ENCODE measurements around the gene GPR15. TPM values are rescaled to one million over a fixed set of nuclear protein-coding genes. Genes with fewer than 3 reads are reported as not detected.

The GPR15 gene
- total and polyA plus RNA-seq, 2 experiments from 2014 or later = not detected

DNA sequence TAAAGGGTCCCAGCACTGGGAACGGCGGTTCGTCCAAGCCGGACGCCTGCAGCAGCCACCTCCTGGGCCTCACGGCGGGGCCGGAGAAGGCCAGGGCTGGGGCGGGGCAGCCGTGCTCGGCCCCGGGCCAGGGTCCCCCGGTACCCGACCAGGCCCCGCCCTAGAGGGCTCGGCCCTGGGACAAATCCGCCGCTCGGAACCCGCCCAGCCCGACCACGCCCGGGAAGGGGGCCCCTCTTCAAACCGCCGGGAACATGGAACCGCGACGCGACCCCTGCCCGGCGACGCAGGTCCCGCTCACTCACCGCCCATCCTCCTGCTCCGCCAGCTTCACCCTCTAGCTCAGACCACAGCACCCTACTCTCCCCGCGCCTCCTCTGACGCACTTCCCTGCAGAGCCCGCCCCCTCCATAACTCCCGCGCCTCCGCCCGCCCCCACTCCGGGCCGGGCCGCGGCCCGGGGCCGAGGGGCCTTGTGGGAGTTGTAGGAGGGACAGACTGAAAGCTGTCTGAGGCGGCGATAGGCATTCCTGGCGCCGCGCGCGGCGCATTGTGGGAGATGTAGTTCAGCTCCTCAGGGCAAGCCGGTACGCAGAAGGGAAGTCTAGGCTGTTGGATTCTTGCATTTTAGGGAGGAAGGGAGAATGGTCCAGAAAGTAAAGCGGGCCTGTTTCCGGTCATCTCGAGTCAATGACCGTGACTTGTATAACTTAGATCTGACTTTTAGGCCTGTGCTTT, 9.1 kb upstream of the GPR15 start, which contains the start of gene CLDND1:
Gene CLDND1 (minus strand): TSS at position 359 of the 738 bp plus-strand sequence. CDS start 1,478 bp downstream, outside the sequence.
- Mint-ChIP-seq H3K27ac (peak within 1 kb of the TSS; percentile 97), H3K36me3 (ENCODE audit: low read depth) (peaks cover 30% of the 10 kb centered on the region), H3K4me1 (peaks cover 25% of the 10 kb centered on the region), H3K9me3 (no peaks in the 10 kb centered on the region), H3K4me3 (peak within 1 kb of the TSS; percentile 94), H3K27me3 (ENCODE audit: insufficient read depth, low read depth, poor library complexity) (no peaks in the 10 kb centered on the region)
- ATAC-seq (peak; percentile 97), DNase-seq (ENCODE audit: low spot score) (peak; percentile 96)
- peak within 1 kb of the TSS; percentile 93 for H3K4me3 ChIP-seq
- H4K20me1 ChIP-seq (replicated peaks; ENCODE audit: insufficient read depth) = peaks cover 8% of the 10 kb centered on the region
- no peaks in the 10 kb centered on the region for H3F3A ChIP-seq (replicated peaks; ENCODE audit: low read depth)
- peaks cover 3% of the 10 kb centered on the region; the same call in 1 of the 2 replicates for H3K36me3 ChIP-seq (ENCODE audit: insufficient read depth)
- TF ChIP-seq POLR2AphosphoS5 (IDR thresholded peaks at IDR 0.05; ENCODE audit: low read depth) (peak; percentile 87), STAT1 (IDR thresholded peaks at IDR 0.05; ENCODE audit: unreplicated experiment) (no peak), CREB1 (CRISPR knock-in tag; IDR thresholded peaks at IDR 0.05; ENCODE audit: low read depth) (peak; percentile 79)
- TF ChIP-seq, protein P1, sequence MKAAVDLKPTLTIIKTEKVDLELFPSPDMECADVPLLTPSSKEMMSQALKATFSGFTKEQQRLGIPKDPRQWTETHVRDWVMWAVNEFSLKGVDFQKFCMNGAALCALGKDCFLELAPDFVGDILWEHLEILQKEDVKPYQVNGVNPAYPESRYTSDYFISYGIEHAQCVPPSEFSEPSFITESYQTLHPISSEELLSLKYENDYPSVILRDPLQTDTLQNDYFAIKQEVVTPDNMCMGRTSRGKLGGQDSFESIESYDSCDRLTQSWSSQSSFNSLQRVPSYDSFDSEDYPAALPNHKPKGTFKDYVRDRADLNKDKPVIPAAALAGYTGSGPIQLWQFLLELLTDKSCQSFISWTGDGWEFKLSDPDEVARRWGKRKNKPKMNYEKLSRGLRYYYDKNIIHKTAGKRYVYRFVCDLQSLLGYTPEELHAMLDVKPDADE (IDR thresholded peaks at IDR 0.05) = peak; percentile 97
- peak within 1 kb of the TSS; percentile 79 for H3K27ac ChIP-seq (ENCODE audit: low read depth)
- peak within 1 kb of the TSS; percentile 86 for H2AFZ ChIP-seq
- no peaks in the 10 kb centered on the region for H3K27me3 ChIP-seq (ENCODE audit: insufficient read depth)
- peaks cover 47% of the 10 kb centered on the region for H3K79me2 ChIP-seq (replicated peaks; ENCODE audit: insufficient read depth)
- H3K9me2 ChIP-seq (ENCODE audit: insufficient read depth) = no peaks in the 10 kb centered on the region
- peaks cover 14% of the 10 kb centered on the region for H3K4me1 ChIP-seq (ENCODE audit: insufficient read depth)
- H3K4me2 ChIP-seq = peak within 1 kb of the TSS; percentile 93

DNA sequence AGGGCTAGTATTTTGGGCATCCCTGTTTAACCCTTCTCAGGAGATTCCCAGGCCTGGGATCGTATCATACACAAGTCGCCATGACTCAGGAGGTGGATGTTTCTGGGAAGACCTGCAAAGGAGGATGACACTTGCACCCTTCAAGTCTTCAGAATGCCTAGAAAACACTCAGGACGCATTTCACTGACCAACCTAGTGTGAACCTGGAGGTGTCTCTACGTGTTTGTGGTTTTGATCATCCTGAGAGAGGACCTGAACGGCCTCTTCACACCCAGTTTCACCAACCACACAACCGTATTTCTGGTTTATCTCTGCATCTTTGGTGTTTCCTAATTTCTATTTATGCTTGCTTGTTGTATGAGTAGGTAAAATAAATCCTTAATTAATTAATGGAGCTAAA, 6.3 kb upstream of the GPR15 start:
- Mint-ChIP-seq H3K4me1 (peaks cover 12% of the 10 kb centered on the region), H3K27ac (no peak overlapping the region), H3K4me3 (no peak overlapping the region), H3K36me3 (ENCODE audit: low read depth) (peaks cover 7% of the 10 kb centered on the region; the same call in 2 of the 3 replicates), H3K9me3 (no peaks in the 10 kb centered on the region), H3K27me3 (ENCODE audit: insufficient read depth, low read depth, poor library complexity) (no peaks in the 10 kb centered on the region)
- Histone ChIP-seq H2AFZ (no peak overlapping the region; the same call in 1 of the 2 replicates), H3K9me2 (ENCODE audit: insufficient read depth) (no peaks in the 10 kb centered on the region), H4K20me1 (replicated peaks; ENCODE audit: insufficient read depth) (peaks cover 4% of the 10 kb centered on the region; the same call in 1 of the 2 replicates), H3K27me3 (ENCODE audit: insufficient read depth) (no peaks in the 10 kb centered on the region), H3K4me1 (ENCODE audit: insufficient read depth) (peaks cover 7% of the 10 kb centered on the region; the same call in 1 of the 2 replicates), H3K36me3 (ENCODE audit: insufficient read depth) (no peaks in the 10 kb centered on the region), H3K79me2 (replicated peaks; ENCODE audit: insufficient read depth) (peaks cover 19% of the 10 kb centered on the region), H3K4me3 (no peak overlapping the region), H3K27ac (ENCODE audit: low read depth) (no peak overlapping the region), H3F3A (replicated peaks; ENCODE audit: low read depth) (no peaks in the 10 kb centered on the region), H3K4me2 (no peak overlapping the region)
- DNase-seq (ENCODE audit: low spot score) (no peak), ATAC-seq (no peak)
- TF ChIP-seq, protein P2, sequence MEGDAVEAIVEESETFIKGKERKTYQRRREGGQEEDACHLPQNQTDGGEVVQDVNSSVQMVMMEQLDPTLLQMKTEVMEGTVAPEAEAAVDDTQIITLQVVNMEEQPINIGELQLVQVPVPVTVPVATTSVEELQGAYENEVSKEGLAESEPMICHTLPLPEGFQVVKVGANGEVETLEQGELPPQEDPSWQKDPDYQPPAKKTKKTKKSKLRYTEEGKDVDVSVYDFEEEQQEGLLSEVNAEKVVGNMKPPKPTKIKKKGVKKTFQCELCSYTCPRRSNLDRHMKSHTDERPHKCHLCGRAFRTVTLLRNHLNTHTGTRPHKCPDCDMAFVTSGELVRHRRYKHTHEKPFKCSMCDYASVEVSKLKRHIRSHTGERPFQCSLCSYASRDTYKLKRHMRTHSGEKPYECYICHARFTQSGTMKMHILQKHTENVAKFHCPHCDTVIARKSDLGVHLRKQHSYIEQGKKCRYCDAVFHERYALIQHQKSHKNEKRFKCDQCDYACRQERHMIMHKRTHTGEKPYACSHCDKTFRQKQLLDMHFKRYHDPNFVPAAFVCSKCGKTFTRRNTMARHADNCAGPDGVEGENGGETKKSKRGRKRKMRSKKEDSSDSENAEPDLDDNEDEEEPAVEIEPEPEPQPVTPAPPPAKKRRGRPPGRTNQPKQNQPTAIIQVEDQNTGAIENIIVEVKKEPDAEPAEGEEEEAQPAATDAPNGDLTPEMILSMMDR (conservative IDR thresholded peaks at IDR 0.05; ENCODE audit: low read depth in 2 of 2) = no peak
- TF ChIP-seq CREB1 (CRISPR knock-in tag; IDR thresholded peaks at IDR 0.05; ENCODE audit: low read depth) (no peak), EZH2phosphoT487 (IDR thresholded peaks at IDR 0.05; ENCODE audit: unreplicated experiment) (no peak), JUNB (IDR thresholded peaks at IDR 0.05; ENCODE audit: unreplicated experiment) (no peak), ZNF114 (CRISPR knock-in tag; IDR thresholded peaks at IDR 0.05) (no peak)
- TF ChIP-seq, protein P3, sequence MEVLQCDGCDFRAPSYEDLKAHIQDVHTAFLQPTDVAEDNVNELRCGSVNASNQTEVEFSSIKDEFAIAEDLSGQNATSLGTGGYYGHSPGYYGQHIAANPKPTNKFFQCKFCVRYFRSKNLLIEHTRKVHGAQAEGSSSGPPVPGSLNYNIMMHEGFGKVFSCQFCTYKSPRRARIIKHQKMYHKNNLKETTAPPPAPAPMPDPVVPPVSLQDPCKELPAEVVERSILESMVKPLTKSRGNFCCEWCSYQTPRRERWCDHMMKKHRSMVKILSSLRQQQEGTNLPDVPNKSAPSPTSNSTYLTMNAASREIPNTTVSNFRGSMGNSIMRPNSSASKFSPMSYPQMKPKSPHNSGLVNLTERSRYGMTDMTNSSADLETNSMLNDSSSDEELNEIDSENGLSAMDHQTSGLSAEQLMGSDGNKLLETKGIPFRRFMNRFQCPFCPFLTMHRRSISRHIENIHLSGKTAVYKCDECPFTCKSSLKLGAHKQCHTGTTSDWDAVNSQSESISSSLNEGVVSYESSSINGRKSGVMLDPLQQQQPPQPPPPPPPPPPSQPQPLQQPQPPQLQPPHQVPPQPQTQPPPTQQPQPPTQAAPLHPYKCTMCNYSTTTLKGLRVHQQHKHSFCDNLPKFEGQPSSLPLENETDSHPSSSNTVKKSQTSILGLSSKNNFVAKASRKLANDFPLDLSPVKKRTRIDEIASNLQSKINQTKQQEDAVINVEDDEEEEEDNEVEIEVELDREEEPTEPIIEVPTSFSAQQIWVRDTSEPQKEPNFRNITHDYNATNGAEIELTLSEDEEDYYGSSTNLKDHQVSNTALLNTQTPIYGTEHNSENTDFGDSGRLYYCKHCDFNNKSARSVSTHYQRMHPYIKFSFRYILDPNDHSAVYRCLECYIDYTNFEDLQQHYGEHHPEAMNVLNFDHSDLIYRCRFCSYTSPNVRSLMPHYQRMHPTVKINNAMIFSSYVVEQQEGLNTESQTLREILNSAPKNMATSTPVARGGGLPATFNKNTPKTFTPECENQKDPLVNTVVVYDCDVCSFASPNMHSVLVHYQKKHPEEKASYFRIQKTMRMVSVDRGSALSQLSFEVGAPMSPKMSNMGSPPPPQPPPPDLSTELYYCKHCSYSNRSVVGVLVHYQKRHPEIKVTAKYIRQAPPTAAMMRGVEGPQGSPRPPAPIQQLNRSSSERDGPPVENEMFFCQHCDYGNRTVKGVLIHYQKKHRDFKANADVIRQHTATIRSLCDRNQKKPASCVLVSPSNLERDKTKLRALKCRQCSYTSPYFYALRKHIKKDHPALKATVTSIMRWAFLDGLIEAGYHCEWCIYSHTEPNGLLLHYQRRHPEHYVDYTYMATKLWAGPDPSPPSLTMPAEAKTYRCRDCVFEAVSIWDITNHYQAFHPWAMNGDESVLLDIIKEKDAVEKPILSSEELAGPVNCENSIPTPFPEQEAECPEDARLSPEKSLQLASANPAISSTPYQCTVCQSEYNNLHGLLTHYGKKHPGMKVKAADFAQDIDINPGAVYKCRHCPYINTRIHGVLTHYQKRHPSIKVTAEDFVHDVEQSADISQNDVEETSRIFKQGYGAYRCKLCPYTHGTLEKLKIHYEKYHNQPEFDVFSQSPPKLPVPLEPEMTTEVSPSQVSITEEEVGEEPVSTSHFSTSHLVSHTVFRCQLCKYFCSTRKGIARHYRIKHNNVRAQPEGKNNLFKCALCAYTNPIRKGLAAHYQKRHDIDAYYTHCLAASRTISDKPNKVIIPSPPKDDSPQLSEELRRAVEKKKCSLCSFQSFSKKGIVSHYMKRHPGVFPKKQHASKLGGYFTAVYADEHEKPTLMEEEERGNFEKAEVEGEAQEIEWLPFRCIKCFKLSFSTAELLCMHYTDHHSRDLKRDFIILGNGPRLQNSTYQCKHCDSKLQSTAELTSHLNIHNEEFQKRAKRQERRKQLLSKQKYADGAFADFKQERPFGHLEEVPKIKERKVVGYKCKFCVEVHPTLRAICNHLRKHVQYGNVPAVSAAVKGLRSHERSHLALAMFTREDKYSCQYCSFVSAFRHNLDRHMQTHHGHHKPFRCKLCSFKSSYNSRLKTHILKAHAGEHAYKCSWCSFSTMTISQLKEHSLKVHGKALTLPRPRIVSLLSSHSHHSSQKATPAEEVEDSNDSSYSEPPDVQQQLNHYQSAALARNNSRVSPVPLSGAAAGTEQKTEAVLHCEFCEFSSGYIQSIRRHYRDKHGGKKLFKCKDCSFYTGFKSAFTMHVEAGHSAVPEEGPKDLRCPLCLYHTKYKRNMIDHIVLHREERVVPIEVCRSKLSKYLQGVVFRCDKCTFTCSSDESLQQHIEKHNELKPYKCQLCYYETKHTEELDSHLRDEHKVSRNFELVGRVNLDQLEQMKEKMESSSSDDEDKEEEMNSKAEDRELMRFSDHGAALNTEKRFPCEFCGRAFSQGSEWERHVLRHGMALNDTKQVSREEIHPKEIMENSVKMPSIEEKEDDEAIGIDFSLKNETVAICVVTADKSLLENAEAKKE (CRISPR knock-in tag; IDR thresholded peaks at IDR 0.05) = no peak
